Neural progenitor cell (in vitro differentiated cells): ENCODE measurements around the gene PLEKHH2.

Experiments
- EZH2 ChIP-seq: fragments of 200-600 bp; sonication (generic); IDR thresholded peaks from 2 replicates; pipeline ENCODE4 v1.6.1; 2017; ENCODE audit warnings: antibody characterized with exemption, mild to moderate bottlenecking, moderate library complexity
- TF ChIP-seq, protein P1 (sequence below): fragments of 200-600 bp; sonication (generic); IDR thresholded peaks from 2 replicates; pipeline ENCODE4 v1.5.1; 2017; ENCODE audit warnings: antibody characterized with exemption, mild to moderate bottlenecking

DNA sequence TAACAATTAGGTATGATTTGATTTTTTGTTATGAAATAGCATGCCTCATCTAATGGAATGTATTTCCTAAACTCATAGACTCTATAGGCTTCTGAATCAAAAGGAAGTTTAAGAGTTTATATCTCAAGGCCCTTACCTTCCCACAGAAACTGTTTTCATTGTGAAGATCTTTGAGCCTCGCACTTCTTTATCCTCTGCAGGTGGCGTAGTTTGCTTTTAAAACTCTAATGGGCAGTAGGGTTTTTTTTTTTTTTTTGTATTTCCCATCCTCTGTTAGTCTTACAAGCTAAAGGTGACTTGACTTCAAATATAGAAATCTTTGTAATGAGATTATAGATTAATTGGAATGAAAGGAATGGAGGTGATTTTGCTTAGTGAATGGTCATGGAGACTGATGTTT is 165.1 kb downstream of the PLEKHH2 start:
- TF ChIP-seq, protein P1, sequence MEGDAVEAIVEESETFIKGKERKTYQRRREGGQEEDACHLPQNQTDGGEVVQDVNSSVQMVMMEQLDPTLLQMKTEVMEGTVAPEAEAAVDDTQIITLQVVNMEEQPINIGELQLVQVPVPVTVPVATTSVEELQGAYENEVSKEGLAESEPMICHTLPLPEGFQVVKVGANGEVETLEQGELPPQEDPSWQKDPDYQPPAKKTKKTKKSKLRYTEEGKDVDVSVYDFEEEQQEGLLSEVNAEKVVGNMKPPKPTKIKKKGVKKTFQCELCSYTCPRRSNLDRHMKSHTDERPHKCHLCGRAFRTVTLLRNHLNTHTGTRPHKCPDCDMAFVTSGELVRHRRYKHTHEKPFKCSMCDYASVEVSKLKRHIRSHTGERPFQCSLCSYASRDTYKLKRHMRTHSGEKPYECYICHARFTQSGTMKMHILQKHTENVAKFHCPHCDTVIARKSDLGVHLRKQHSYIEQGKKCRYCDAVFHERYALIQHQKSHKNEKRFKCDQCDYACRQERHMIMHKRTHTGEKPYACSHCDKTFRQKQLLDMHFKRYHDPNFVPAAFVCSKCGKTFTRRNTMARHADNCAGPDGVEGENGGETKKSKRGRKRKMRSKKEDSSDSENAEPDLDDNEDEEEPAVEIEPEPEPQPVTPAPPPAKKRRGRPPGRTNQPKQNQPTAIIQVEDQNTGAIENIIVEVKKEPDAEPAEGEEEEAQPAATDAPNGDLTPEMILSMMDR: no peak
- no peak for TF ChIP-seq EZH2
